PFSK-1 (cell line): ENCODE data around the gene MAGEA8.

Experiments
- FOXP2 ChIP-seq: optimal IDR thresholded peaks from 2 replicates; pipeline ENCODE3; 2011; ENCODE audit warnings: borderline replicate concordance, control low read depth, inconsistent platforms; ENCODE audit not compliant: insufficient read depth; ENCODE audit errors: extremely low read length, extremely low read depth
- POLR2AphosphoS5 ChIP-seq: IDR thresholded peaks from 2 replicates; pipeline ENCODE4 v1.6.1; 2012; ENCODE audit warnings: low read depth, mild to moderate bottlenecking, control low read depth, low read length, moderate library complexity
- REST ChIP-seq, 2 experiments: IDR thresholded peaks; 2 replicates each; pipeline versions ENCODE4 v1.6.1 to v1.8.0; 2011 to 2012; ENCODE audit warnings: low read depth in 2 of 2, low read length in 2 of 2, control low read depth in 1 of 2, inconsistent platforms in 1 of 2, mild to moderate bottlenecking in 1 of 2, moderate library complexity in 1 of 2; ENCODE audit not compliant: insufficient read depth in 1 of 2
- SIN3A ChIP-seq: IDR thresholded peaks from 2 replicates; pipeline ENCODE4 v1.6.1; 2012; ENCODE audit warnings: mild to moderate bottlenecking, low read length, moderate library complexity, borderline replicate concordance; ENCODE audit not compliant: insufficient read depth
- TAF1 ChIP-seq: IDR thresholded peaks from 2 replicates; pipeline ENCODE4 v1.6.1; 2012; ENCODE audit warnings: low read length, control low read depth, borderline replicate concordance; ENCODE audit not compliant: insufficient read depth

DNA sequence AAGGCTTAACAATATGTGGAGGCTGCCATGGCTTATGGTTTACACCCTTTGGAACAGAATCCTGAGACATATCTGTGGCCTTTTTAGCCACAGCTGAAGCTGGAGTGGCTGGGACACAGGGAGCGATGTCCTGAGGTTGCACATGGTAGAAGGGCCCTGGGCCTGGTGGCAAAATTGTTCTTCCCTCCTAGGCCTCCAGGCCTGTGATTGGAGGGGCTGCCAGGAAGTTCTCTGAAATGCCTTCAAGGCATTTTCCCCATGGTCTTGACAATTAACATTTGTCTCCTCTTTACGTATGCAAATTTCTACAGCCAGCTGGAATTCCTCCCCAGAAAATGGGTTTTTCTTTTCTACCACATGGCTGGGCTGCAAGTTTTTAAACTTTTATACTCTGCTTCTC, 39.1 kb upstream of the MAGEA8 start:
- TF ChIP-seq POLR2AphosphoS5: no peak
- no peak for TF ChIP-seq TAF1
- TF ChIP-seq SIN3A: no peak
- TF ChIP-seq REST (IDR thresholded peaks at IDR 0.05; ENCODE audit: insufficient read depth in 1 of 2, low read depth in 2 of 2, low read length in 2 of 2): no peak
- no peak for TF ChIP-seq FOXP2
